Frontal cortex (tissue), 4 donors: ENCODE measurements around the gene DCAF7. TPM values are rescaled to one million over a fixed set of nuclear protein-coding genes. Genes with fewer than 3 reads are reported as not detected.

Experiments
- DNase-seq, 2 donors: peaks; one replicate each; pipeline ENCODE4 v3.0.0; 2012; ENCODE audit warnings: low spot score in 2 of 2
- FAIRE-seq: peaks from 2 replicates; lab custom pipeline; 2012; peaks lifted over from hg19 to GRCh38; lab: Jason Lieb, UNC
- total RNA-seq: library from RNA; depleted of rRNA; stranded (reverse); fragments of >200 nt; gene quantifications from one replicate; pipeline ENCODE4 v1.2.3, GENCODE V29; 2014
- donor health status: control.
- donor health status: control.
- donor health status: control.

The DCAF7 gene
- total RNA-seq, 1 donor from 2014 or later: 26.1 TPM

DNA sequence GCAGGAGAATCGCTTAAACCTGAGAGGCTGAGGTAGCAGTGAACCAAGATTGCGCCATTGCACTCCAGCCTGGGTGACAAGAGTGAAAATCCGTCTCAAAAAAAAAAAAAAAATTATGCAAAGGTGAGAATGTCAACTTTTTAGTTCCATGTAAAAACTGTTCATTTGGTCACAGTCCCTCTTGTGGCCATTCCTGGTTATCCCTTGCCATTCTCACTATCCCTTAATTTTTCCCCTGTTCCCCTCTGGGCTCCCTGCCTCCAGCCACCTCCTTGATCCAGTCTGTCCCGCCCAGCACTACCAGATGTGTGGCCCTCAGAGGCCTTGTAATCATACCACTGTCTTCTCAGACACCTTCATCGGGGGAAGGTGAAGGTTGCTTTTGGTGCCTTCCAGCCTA, 23.4 kb downstream of the DCAF7 start:
- DNase-seq (no peak), FAIRE-seq (no peak)

DNA sequence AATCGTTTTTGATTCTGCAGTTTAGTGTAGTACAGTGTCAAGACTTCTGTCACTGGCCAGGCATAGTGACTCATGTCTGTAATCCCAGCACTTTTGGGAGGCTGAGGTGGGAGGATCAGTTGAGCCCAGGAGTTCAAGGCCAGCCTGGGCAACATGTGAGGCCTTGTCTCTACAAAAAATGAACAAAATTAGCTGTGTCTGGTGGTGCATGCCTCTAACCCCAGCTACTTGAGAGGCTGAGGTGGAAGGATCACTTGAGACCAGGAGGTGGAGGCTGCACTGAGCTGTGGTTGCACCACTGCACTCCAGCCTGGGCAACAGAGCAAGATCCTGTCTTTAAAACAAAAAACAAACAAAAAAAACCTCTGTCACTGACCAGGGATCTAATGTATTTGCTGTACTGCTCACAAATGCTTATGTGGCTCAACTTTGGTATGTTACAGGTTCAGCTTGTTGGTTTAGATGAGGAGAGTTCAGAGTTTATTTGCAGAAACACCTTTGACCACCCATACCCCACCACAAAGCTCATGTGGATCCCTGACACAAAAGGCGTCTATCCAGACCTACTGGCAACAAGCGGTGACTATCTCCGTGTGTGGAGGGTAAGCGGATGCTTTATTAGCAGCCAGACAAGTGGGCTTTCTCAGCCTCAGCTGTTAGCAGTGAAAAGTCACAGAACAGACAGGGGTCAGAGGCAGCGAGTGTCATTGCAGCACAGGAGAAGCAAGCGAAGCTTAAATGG, 27.9 kb downstream of the DCAF7 start:
- DNase-seq (no peak), FAIRE-seq (no peak)

GRCh38 chr17:63578769-63579111, 28.5 kb downstream of the DCAF7 start:
- no peak for FAIRE-seq
- no peak for DNase-seq

DNA sequence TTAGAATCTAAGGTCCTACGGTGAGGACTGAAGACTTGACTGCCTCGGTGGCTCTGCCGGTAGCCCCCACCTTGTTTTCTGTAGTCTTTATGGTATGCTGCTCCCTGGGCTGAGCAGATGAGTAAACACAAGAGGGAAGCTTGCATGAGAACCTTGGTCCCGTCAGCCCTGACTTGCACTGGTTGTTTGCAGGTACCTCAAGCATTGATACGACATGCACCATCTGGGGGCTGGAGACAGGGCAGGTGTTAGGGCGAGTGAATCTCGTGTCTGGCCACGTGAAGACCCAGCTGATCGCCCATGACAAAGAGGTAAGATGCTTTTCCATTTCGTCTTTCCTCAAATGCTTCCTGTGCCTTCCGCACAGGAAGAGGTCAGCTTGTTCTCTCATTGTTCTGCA, 29.4 kb downstream of the DCAF7 start:
- DNase-seq: no peak
- FAIRE-seq: no peak

DNA sequence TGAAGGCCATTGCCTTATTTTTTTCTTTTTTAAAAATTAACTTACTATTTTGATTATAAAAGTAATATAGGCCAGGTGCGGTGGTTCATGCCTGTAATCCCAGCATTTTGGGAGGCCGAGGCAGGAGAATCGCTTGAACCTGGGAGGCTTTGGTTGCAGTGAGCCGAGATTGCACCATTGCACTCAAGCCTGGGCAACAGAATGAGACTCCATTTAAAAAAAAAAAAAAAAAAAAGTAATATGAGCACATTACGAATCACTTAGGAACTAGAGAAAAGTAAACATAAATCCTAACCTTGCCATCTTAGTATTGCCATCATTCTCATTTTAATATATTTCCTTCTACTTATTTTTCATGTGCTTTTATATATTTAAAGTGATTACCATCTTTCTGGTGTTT, 37.5 kb downstream of the DCAF7 start:
- FAIRE-seq: no peak

GRCh38 chr17:63588797-63589196, 38.5 kb downstream of the DCAF7 start:
- DNase-seq (no peak), FAIRE-seq (no peak)

More for the DNA sequence above, 37.5 kb downstream of the DCAF7 start:
- no peak for DNase-seq

DNA sequence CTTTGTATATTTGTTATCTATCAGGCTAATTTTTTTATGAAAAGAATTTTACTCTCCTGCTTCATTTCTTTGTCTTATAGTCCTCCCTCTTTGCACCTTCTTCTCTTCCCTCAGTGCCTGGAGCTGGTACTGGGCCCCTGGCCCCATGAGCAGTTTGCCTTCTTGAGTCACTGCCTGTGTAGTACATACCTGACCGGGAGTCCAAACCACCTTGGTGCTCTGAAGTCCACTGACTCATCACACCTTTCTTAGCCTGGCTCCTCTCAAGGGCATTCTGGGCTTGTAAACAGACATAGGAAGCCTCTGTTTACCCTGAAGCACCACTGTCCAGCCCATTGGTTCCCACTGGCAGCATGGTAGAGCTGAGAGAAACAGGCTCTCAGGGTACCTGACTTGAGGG, 39.4 kb downstream of the DCAF7 start:
- no peak for DNase-seq
- no peak for FAIRE-seq

- FAIRE-seq: no peak
Observed at GRCh38 chr17:63592797-63593196, 42.5 kb downstream of the DCAF7 start.

GRCh38 chr17:63595132-63595531, 44.9 kb downstream of the DCAF7 start:
- DNase-seq: no peak
- no peak for FAIRE-seq

More at GRCh38 chr17:63592797-63593196, 42.5 kb downstream of the DCAF7 start:
- DNase-seq: no peak

DNA sequence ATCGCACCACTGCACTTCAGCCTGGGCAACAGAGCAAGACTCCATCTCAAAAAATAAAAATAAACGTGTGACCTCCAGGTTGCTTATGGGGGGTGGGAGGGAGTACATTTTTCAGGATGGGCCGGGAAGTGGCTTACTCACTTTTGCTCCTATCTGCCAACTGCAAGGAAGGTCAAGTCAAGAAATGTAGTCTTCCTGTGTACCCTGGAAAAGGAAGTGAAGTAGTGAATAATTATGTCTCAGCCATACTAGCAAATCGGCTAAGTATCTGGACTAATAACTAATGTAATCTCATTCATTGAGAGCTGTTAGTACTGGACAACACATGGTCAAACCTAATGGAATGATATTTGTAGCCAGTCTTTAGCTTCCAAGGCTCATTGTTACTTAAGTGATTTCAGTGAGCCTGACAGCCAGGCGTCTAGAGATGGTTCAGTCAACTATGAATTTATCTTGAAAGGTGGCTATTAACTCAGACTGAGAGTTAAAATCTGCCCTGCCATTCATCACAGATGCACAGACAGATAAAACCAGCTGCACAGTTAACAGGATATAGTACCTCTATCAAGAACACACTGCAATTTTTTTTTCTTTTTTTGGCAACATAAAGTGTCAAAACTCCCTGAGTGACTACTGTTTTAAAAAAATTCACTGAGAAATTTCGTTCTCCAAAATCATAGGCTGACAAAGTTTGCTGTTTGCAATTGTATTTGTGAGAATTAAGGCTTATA, 46.7 kb downstream of the DCAF7 start:
- DNase-seq (no peak), FAIRE-seq (no peak)

- no peak for DNase-seq
- FAIRE-seq: no peak
Observed at GRCh38 chr17:63598281-63598680, 48.0 kb downstream of the DCAF7 start.

- FAIRE-seq (no peak), DNase-seq (peak; percentile 82)
Observed at GRCh38 chr17:63600569-63601438, 50.5 kb downstream of the DCAF7 start, which contains the start of gene TACO1. TACO1 (plus strand) TSS chr17:63600895; CDS start chr17:63601084, 189 bp downstream.

DNA sequence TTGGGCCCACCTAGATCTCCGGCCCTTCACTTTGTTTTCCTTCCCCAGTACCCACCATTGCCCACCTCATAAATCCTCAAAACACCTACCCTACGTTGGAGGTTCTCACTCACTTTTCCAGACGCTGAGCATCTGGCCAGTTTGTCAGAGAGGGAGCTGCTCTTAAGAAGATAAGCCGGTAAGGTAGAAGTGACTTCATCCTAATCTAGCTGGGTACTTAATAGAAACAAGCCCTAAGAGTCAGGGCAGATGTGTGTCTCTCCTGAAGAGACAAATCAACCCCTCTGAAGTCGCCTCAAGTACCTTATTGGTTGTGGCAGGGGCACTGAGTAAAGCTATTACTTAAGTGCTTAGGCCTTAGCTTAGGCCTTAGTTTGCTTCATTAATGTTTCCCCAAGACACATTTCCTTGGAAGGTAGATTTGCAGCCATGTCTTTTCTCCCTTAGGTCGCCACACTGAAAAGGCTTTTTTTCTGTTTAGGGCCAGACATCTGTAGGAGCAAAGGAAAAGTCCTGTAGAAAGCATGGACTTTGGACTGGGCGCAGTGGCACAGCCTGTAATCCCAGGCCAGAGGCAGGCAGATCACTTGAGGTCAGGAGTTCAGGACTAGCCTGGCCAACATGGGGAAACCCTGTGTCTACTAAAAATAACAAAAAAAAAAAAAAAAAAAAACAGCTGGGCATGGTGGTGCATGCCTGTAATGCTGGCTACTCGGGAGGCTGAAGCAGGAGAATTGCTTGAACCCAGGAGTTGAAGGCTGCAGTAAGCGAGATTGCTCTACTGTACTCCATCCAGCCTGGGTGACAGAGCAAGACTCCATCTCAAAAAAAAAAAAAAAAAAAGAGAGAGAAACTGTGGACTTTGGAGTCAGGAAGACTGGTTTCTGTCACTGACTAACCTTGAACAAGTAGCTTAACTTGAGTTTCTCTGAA, 51.4 kb downstream of the DCAF7 start:
- no peak for DNase-seq

DNA sequence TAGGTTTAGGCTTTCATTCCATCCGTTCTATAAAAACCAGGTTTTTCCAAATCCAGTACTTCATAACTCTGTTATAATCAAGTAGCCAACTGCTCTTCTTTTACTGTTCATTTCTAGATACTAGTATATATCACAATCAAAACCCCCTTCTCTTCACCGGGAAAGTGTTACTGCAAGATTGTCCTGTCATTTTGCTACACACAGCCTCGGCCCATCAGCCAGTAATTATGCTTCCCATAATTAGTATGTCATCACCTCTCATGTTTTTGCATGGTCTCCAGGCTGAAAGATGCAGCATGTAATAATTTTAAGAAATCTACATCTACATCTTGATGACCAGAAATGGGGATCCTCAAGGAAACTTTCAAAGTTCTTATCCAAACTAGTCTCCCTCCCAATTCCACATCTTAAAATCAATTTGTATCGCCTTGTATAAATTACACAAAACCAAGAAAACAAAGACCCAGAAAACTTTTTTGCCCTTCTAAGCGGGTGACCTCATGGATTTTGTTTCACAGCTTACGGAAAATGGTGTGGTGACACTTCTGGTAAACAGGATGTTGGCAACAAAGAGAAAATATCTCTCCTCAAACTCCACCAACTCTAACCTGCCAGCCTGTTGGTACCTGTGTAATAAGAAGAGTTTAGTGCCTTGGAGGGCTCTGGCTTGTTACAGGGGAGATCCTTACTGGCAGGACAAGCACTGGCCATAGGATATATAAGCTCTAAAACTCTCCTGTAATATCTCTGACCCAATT, 59.7 kb downstream of the DCAF7 start:
- FAIRE-seq (no peak), DNase-seq (no peak)

More for the DNA sequence above, 51.4 kb downstream of the DCAF7 start:
- no peak for FAIRE-seq

GRCh38 chr17:63610854-63611253, 60.6 kb downstream of the DCAF7 start:
- DNase-seq (no peak), FAIRE-seq (no peak)

- FAIRE-seq (no peak), DNase-seq (no peak)
Observed at GRCh38 chr17:63611354-63611753, 61.1 kb downstream of the DCAF7 start.

- DNase-seq (no peak), FAIRE-seq (no peak)
Observed at GRCh38 chr17:63613663-63614062, 63.4 kb downstream of the DCAF7 start.

- FAIRE-seq (no peak), DNase-seq (no peak)
Observed at GRCh38 chr17:63621229-63621683, 71.0 kb downstream of the DCAF7 start.
